ENCODE data around the gene CACNG7. TPM values are rescaled to one million over a fixed set of nuclear protein-coding genes. Genes with fewer than 3 reads are reported as not detected.

CACNG7 gene
- total RNA-seq, 1 experiment from 2014 or later: 3.8 TPM

DNA sequence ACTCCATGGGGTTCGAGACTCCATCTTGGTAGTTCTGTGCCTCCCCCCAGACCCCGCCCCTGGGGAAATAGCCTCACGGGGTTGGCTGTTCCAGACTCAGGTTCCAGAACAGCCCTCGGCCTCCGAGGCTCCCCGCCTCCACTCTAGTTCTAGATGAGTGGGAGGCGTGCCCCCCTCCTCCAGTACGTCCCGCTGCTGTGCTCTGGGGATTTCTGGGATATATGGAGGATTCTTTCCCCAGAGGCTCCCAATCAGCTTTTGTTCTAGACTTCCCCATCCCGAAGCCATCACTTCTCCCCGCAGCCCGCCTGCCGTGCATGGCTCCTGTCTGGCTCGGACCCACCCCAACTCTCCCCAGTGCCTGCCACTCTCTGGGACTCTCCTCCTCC, 1.9 kb upstream of the CACNG7 start:
- H3K4me3 ChIP-seq (ENCODE audit: insufficient read depth, low read depth, low read length): peak overlapping the region; percentile 56; the same call in 1 of the 2 replicates
- peaks cover 74% of the 10 kb centered on the region for H3K27me3 ChIP-seq (ENCODE audit: control insufficient read depth, insufficient read depth, low read length)
- no peaks in the 10 kb centered on the region for H3K36me3 ChIP-seq (replicated peaks; ENCODE audit: control insufficient read depth, insufficient read depth, low read length)
- peak; percentile 57 for DNase-seq

DNA sequence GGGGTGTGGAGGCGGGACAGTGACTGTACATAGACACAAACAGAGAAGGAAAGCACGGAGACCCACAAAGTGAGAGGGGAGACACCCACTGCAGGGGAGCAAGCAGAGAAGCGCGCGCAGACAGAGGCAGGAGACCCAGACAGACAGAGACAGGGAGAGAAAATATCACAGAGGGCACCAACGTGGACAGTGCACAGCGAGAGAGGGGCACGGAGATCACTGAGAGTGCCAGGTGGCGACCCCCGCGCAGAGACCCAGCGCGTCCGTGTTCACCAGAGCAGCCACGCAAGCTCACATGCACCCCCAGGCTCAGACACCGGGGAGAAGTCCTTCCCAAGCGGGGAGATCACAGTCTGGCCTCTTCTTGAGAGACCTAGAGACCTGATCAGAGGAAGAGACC, 1.4 kb upstream of the CACNG7 start:
- H3K36me3 ChIP-seq (replicated peaks; ENCODE audit: control insufficient read depth, insufficient read depth, low read length): no peaks in the 10 kb centered on the region
- H3K4me3 ChIP-seq (ENCODE audit: insufficient read depth, low read depth, low read length): peak overlapping the region; percentile 56
- peaks cover 75% of the 10 kb centered on the region for H3K27me3 ChIP-seq (ENCODE audit: control insufficient read depth, insufficient read depth, low read length)
- DNase-seq: no peak

DNA sequence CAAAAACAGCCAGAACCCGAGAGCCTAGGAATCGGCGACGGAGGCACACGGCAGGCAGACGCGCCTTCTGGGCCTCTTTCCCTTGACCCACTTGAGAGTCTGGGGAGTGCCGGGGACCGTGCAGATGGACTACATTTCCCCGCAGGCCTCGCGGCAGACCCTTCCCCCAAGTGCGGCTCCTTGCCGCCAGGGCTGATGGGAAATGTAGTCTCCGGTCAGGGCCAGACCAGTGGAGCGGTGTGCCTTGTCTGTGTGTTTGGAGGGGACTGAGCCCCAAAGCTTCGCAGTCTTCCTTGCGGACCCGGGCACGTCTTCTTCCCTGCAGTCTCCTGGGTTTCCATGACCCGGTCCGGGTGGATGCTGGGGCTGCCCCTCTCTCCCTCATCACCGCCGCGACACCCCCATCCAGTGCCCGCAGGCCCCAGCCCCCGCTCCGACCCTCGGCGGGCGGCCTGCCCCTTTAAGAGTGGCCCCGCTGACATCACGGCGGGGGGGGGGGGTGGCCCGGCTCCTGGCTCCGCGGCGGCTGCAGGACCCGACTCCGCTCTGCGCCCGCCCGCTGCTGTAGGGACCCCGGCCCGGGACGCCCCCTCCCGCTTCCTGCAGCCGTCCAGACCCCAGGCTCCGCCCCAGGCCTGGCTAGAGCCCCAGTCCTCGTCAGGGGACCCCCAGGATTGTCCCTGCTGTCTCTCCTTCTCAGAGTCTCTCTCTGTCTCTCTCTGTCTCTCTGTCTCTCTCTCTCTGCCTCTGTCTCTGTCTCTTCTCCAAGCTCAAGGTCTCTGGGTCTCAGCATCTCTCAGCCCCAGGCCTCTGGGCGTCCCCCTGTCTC, 758 bp upstream of the CACNG7 start:
- no peaks in the 10 kb centered on the region for H3K36me3 ChIP-seq (replicated peaks; ENCODE audit: control insufficient read depth, insufficient read depth, low read length)
- H3K4me3 ChIP-seq (ENCODE audit: insufficient read depth, low read depth, low read length): peak overlapping the region; percentile 56
- peak; percentile 93 for DNase-seq
- H3K27me3 ChIP-seq (ENCODE audit: control insufficient read depth, insufficient read depth, low read length): peaks cover 77% of the 10 kb centered on the region

DNA sequence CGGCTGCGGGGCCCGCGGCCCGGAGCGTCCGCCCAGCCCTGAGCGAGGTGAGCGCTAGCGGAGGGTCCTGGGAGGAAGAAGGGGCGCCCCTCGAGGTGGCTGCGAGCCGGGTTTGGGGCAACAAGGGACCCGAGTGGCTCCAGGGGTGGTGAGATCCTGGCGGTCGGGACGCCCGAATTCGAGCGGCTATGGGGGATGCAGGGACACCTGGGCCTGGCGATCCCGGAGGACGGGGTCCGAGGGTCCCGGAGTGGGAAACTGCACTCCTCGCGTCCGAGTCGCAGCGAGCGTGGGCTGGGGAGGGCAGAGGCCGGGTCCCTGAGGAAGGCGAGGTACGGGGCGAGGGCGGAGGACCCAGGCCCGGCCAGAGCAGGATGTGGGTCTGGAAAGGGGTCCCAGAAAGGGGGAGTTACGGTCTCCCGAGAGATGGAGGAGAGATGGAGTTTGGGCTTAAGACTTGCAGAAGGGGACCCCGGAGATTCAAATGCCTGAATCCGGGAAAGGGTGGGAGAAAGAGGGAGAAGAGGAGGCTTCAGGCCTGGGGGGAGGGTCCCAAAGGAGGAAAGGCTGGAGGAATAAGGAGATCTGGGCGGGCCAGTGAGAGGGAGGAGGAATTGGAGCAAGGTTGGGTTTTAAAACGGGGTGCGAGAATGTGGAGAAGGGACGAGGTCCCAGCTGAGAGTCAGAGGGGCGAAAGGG, 542 bp downstream of the CACNG7 start:
- peak; percentile 63 for DNase-seq
- peaks cover 70% of the 10 kb centered on the region for H3K27me3 ChIP-seq (ENCODE audit: control insufficient read depth, insufficient read depth, low read length)
- no peaks in the 10 kb centered on the region for H3K36me3 ChIP-seq (replicated peaks; ENCODE audit: control insufficient read depth, insufficient read depth, low read length)
- peak overlapping the region; percentile 66 for H3K4me3 ChIP-seq (ENCODE audit: insufficient read depth, low read depth, low read length)

GRCh38 chr19:53910170-53910518, 1.1 kb downstream of the CACNG7 start:
- Histone ChIP-seq H3K27me3 (ENCODE audit: control insufficient read depth, insufficient read depth, low read length) (peaks cover 65% of the 10 kb centered on the region), H3K4me3 (ENCODE audit: insufficient read depth, low read depth, low read length) (peak overlapping the region; percentile 66)
- DNase-seq: peak; percentile 87

GRCh38 chr19:53912653-53913052, 3.6 kb downstream of the CACNG7 start:
- H3K4me3 ChIP-seq (ENCODE audit: insufficient read depth, low read depth, low read length): no peak overlapping the region
- peaks cover 45% of the 10 kb centered on the region for H3K27me3 ChIP-seq (ENCODE audit: control insufficient read depth, insufficient read depth, low read length)
- H3K36me3 ChIP-seq (replicated peaks; ENCODE audit: control insufficient read depth, insufficient read depth, low read length): peaks cover 12% of the 10 kb centered on the region
- DNase-seq: peak; percentile 92

More at GRCh38 chr19:53910170-53910518, 1.1 kb downstream of the CACNG7 start:
- H3K36me3 ChIP-seq (replicated peaks; ENCODE audit: control insufficient read depth, insufficient read depth, low read length): no peaks in the 10 kb centered on the region

GRCh38 chr19:53915000-53915399, 5.9 kb downstream of the CACNG7 start:
- peak; percentile 90 for DNase-seq
- Histone ChIP-seq H3K36me3 (replicated peaks; ENCODE audit: control insufficient read depth, insufficient read depth, low read length) (peaks cover 12% of the 10 kb centered on the region), H3K4me3 (ENCODE audit: insufficient read depth, low read depth, low read length) (no peak overlapping the region)

GRCh38 chr19:53916004-53916403, 6.9 kb downstream of the CACNG7 start:
- Histone ChIP-seq H3K4me3 (ENCODE audit: insufficient read depth, low read depth, low read length) (no peak overlapping the region), H3K27me3 (ENCODE audit: control insufficient read depth, insufficient read depth, low read length) (peaks cover 14% of the 10 kb centered on the region)
- no peak for DNase-seq

More at GRCh38 chr19:53915000-53915399, 5.9 kb downstream of the CACNG7 start:
- H3K27me3 ChIP-seq (ENCODE audit: control insufficient read depth, insufficient read depth, low read length): peaks cover 24% of the 10 kb centered on the region

DNA sequence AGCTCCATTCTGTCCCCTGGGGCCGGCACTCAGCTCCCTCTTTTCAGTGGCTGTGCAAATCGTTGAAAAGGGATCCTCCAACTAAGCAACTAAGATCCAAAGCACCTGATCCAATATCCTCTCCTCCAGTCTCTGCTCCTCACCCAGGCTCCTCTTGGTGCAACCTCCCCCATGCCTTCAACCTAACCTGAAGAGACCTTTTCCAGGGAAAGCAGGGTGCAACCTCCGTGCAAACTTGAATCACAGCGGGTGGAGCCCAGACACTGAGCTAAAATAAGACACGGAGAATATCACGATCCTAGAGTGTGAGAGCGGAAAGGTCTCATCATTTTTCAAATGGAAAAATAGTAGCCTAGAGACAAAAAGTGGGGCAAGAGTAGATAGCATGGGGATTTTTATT, 8.3 kb downstream of the CACNG7 start:
- Histone ChIP-seq H3K27me3 (ENCODE audit: control insufficient read depth, insufficient read depth, low read length) (peaks cover 2% of the 10 kb centered on the region; the same call in 1 of the 2 replicates), H3K4me3 (ENCODE audit: insufficient read depth, low read depth, low read length) (no peak overlapping the region), H3K36me3 (replicated peaks; ENCODE audit: control insufficient read depth, insufficient read depth, low read length) (peaks cover 12% of the 10 kb centered on the region)
- DNase-seq: no peak

More at GRCh38 chr19:53916004-53916403, 6.9 kb downstream of the CACNG7 start:
- peaks cover 12% of the 10 kb centered on the region for H3K36me3 ChIP-seq (replicated peaks; ENCODE audit: control insufficient read depth, insufficient read depth, low read length)

DNA sequence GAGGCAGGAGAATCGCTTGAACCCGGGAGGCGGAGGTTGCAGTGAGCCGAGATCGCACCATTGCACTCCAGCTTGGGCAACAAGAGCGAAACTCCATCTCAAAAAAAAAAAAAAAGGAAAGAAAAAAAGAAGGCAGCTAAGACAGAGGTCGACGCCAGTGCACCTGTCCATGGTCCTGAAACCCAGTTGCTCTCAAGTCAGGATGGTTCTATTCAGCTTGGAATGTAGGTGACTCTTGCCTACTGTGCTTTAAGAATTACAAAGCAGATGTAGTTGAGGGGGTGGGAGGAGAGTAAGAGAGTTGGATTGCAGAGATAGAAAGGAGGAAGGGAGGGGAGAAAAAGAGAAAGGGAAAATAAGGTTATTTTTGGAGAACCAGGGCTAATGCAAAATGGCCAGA, 18.7 kb downstream of the CACNG7 start:
- Histone ChIP-seq H3K27me3 (ENCODE audit: control insufficient read depth, insufficient read depth, low read length) (no peaks in the 10 kb centered on the region), H3K4me3 (ENCODE audit: insufficient read depth, low read depth, low read length) (no peak overlapping the region), H3K36me3 (replicated peaks; ENCODE audit: control insufficient read depth, insufficient read depth, low read length) (peaks cover 2% of the 10 kb centered on the region)
- DNase-seq: peak; percentile 84

DNA sequence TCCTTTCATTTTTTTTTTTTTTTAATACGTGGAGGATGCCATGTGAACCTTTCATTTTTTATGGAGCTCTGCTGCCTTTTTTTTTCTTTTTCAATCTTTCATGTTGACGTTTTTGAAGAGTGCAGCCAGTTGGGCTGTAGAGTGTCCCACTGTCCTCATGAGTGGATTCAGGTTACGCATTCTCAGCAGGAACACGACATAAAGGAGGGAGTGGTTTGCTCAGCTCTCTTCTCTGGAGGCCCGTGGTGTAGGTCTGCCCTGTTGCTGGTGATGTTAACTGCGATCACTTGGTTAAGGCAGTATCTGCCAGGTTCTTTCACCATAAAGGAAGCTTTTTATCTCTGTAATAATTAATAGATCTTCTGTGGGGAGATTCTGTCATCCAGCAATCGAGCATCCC, 27.0 kb downstream of the CACNG7 start:
- Histone ChIP-seq H3K4me3 (ENCODE audit: insufficient read depth, low read depth, low read length) (no peak overlapping the region), H3K36me3 (replicated peaks; ENCODE audit: control insufficient read depth, insufficient read depth, low read length) (no peaks in the 10 kb centered on the region; the same call in 1 of the 2 replicates), H3K27me3 (ENCODE audit: control insufficient read depth, insufficient read depth, low read length) (peaks cover 1% of the 10 kb centered on the region; the same call in 1 of the 2 replicates)
- no peak for DNase-seq

DNA sequence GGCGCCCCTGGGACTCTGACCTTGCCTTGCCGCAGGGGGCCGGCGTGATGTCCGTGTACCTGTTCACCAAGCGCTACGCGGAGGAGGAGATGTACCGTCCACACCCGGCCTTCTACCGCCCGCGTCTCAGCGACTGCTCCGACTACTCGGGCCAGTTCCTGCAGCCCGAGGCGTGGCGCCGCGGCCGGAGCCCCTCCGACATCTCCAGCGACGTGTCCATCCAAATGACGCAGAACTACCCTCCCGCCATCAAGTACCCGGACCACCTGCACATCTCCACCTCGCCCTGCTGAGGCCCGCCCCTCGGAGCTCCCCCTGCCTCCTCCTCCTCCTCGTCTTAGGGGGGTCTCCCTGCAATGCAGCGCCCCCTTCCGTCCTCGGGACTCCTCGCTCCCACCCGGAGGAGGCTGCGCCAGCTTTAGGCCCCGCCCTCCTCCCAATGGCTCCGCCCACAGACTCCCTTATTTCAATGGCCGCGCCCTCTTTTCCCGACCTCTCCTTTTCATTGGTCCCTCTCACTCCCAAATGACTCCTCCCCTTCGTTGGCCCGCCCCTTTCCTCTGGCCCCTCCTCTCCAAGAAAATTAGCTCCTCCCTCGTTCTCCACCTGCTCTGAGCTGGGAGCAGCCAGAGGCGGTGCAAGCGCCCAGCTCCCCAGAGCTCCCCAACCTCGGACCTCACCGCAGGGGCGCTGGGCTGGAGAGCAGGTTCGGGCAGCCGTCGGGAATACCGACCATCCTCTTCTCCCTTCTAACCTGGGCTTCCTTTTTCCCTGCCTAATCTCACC, 33.1 kb downstream of the CACNG7 start:
- Histone ChIP-seq H3K27me3 (ENCODE audit: control insufficient read depth, insufficient read depth, low read length) (peaks cover 16% of the 10 kb centered on the region), H3K36me3 (replicated peaks; ENCODE audit: control insufficient read depth, insufficient read depth, low read length) (no peaks in the 10 kb centered on the region; the same call in 1 of the 2 replicates), H3K4me3 (ENCODE audit: insufficient read depth, low read depth, low read length) (peak overlapping the region; percentile 58)
- peak; percentile 98 for DNase-seq

GRCh38 chr19:53944416-53944815, 35.3 kb downstream of the CACNG7 start:
- H3K4me3 ChIP-seq (ENCODE audit: insufficient read depth, low read depth, low read length): no peak overlapping the region
- no peaks in the 10 kb centered on the region for H3K36me3 ChIP-seq (replicated peaks; ENCODE audit: control insufficient read depth, insufficient read depth, low read length)
- DNase-seq: no peak
- H3K27me3 ChIP-seq (ENCODE audit: control insufficient read depth, insufficient read depth, low read length): peaks cover 16% of the 10 kb centered on the region

GRCh38 chr19:53944933-53945332, 35.9 kb downstream of the CACNG7 start:
- Histone ChIP-seq H3K4me3 (ENCODE audit: insufficient read depth, low read depth, low read length) (no peak overlapping the region), H3K27me3 (ENCODE audit: control insufficient read depth, insufficient read depth, low read length) (peaks cover 16% of the 10 kb centered on the region), H3K36me3 (replicated peaks; ENCODE audit: control insufficient read depth, insufficient read depth, low read length) (no peaks in the 10 kb centered on the region)
- DNase-seq: no peak
